Endothelial cell of umbilical vein (primary cell): ENCODE data around the gene LRCH1. TPM values are rescaled to one million over a fixed set of nuclear protein-coding genes. Genes with fewer than 3 reads are reported as not detected.

Source experiments
- BruUV-seq: library from RNA; stranded (reverse); fragments of 400-500 nt; replicated peaks from 2 replicates; lab custom pipeline; 2021; lab: Mats Ljungman, UMichigan
- CTCF ChIA-PET: fragments of 300-600, 350-600 bp; sonication (Branson Sonifier 250); formaldehyde crosslinking; loops from one replicate; lab custom pipeline; 2021; ENCODE audit warnings: antibody characterized with exemption, inconsistent platforms; lab: Charles Lee
- POLR2A ChIA-PET: fragments of 300-600, 350-600 bp; sonication (Branson Sonifier 250); formaldehyde crosslinking; loops from one replicate; lab custom pipeline; 2021; ENCODE audit warnings: antibody characterized with exemption, inconsistent platforms; lab: Charles Lee
- DNase-seq: peaks from one replicate; pipeline ENCODE4 v3.0.0-alpha.2; 2011; ENCODE audit warnings: low read depth, low spot score
- FAIRE-seq: peaks from 2 replicates; lab custom pipeline; 2011; peaks lifted over from hg19 to GRCh38; lab: Jason Lieb, UNC
- H2AFZ ChIP-seq: 2 replicates; pipeline ENCODE4 v1.6.0; 2012; ENCODE audit warnings: low read depth, low read length, control low read depth, inconsistent platforms
- H3K27ac ChIP-seq: 2 replicates; pipeline ENCODE4 v1.5.1; 2011; ENCODE audit warnings: low read depth, mild to moderate bottlenecking, control low read depth, low read length, moderate library complexity; ENCODE audit not compliant: insufficient read depth
- H3K27me3 ChIP-seq, 2 experiments: 2 replicates each; pipeline versions ENCODE4 v1.6.0 to v1.6.1; 2011; ENCODE audit warnings: low read length in 2 of 2, mixed read lengths in 1 of 2; ENCODE audit not compliant: control insufficient read depth in 2 of 2, insufficient read depth in 2 of 2
- H3K36me3 ChIP-seq, 2 experiments: 2 replicates in 1 of 2; 3 replicates in 1 of 2; pipeline ENCODE4 v1.5.1; 2011; ENCODE audit warnings: low read length in 2 of 2, mild to moderate bottlenecking in 1 of 2, moderate library complexity in 1 of 2; ENCODE audit not compliant: control insufficient read depth in 2 of 2, insufficient read depth in 2 of 2; ENCODE audit errors: extremely low read depth in 1 of 2
- H3K4me1 ChIP-seq: 3 replicates; pipeline ENCODE4 v1.5.1; 2011; ENCODE audit warnings: mild to moderate bottlenecking, low read length; ENCODE audit not compliant: control insufficient read depth, insufficient read depth; ENCODE audit errors: extremely low read depth
- H3K4me2 ChIP-seq: 2 replicates; pipeline ENCODE4 v1.6.1; 2011; ENCODE audit warnings: low read length, control low read depth, mixed read lengths; ENCODE audit not compliant: insufficient read depth
- H3K4me3 ChIP-seq, 3 experiments: fragments of 200-600 bp in 1 of 3; sonication (generic), shearing (Covaris generic) in 1 of 3; replicated peaks in 1 of 3; 2 replicates each; pipeline ENCODE4 v1.5.1; 2011 to 2016; ENCODE audit warnings: control low read depth in 3 of 3, low read length in 3 of 3, mild to moderate bottlenecking in 2 of 3, inconsistent platforms in 1 of 3, low read depth in 1 of 3, moderate library complexity in 1 of 3; ENCODE audit not compliant: insufficient read depth in 1 of 3
- H3K79me2 ChIP-seq: 2 replicates; pipeline ENCODE4 v1.6.0; 2012; ENCODE audit warnings: low read length, inconsistent platforms; ENCODE audit not compliant: control insufficient read depth, insufficient read depth
- H3K9ac ChIP-seq: replicated peaks from 2 replicates; pipeline ENCODE3; 2011; ENCODE audit warnings: low read length, control low read depth; ENCODE audit not compliant: insufficient read depth; ENCODE audit errors: extremely low read depth
- H3K9me1 ChIP-seq: replicated peaks from 3 replicates; pipeline ENCODE4 v1.6.0; 2011; ENCODE audit warnings: mild to moderate bottlenecking, low read length; ENCODE audit not compliant: control insufficient read depth, insufficient read depth; ENCODE audit errors: extremely low read depth
- H3K9me3 ChIP-seq: replicated peaks from 2 replicates; pipeline ENCODE4 v1.5.1; 2012; ENCODE audit warnings: low read length, inconsistent platforms; ENCODE audit not compliant: control insufficient read depth, insufficient read depth
- H4K20me1 ChIP-seq: replicated peaks from 2 replicates; pipeline ENCODE3; 2011; ENCODE audit warnings: mild to moderate bottlenecking, low read length; ENCODE audit not compliant: control insufficient read depth, insufficient read depth; ENCODE audit errors: extremely low read depth
- EZH2 ChIP-seq: IDR thresholded peaks from 2 replicates; pipeline ENCODE4 v1.6.1; 2012; ENCODE audit warnings: borderline replicate concordance, low read depth, mild to moderate bottlenecking, moderate library complexity, low read length, inconsistent platforms; ENCODE audit not compliant: severe bottlenecking
- FOS ChIP-seq: IDR thresholded peaks from 2 replicates; pipeline ENCODE4 v1.6.1; 2011; ENCODE audit warnings: mild to moderate bottlenecking, low read length, moderate library complexity, borderline replicate concordance; ENCODE audit not compliant: insufficient read depth
- GATA2 ChIP-seq: IDR thresholded peaks from 2 replicates; pipeline ENCODE4 v1.7.0; 2011; ENCODE audit warnings: low read depth, mild to moderate bottlenecking, moderate library complexity, mixed read lengths, low read length; ENCODE audit not compliant: insufficient read length, insufficient read depth
- JUN ChIP-seq: IDR thresholded peaks from 2 replicates; pipeline ENCODE4 v1.6.1; 2011; ENCODE audit warnings: borderline replicate concordance, low read depth; ENCODE audit not compliant: insufficient read length, insufficient read depth
- MYC ChIP-seq: IDR thresholded peaks from one replicate; pipeline ENCODE4 v1.6.1; 2011; ENCODE audit warnings: mild to moderate bottlenecking, low read depth, low read length
- POLR2A ChIP-seq: IDR thresholded peaks from 2 replicates; pipeline ENCODE4 v1.6.1; 2012; ENCODE audit warnings: low read depth, mild to moderate bottlenecking, control low read depth, low read length
- POLR2AphosphoS5 ChIP-seq: IDR thresholded peaks from 2 replicates; pipeline ENCODE4 v1.6.1; 2012; ENCODE audit warnings: low read depth, mild to moderate bottlenecking, control low read depth, low read length, moderate library complexity; ENCODE audit not compliant: insufficient read depth
- dilution Hi-C: fragments of 300-500 bp; cut with MboI; formaldehyde crosslinking; loops from one replicate; pipeline ENCODE4 v1.15.0; 2019; ENCODE audit warnings: low sequenced_read_pairs; ENCODE audit not compliant: extremely low pct_ligation_motif_present
- intact Hi-C: fragments of 100-400 bp; cut with micrococcal nuclease; formaldehyde crosslinking; loops from one replicate; pipeline ENCODE4 v1.10.0; 2022
- polyA plus RNA-seq, 4 experiments: library from polyadenylated mRNA; depleted of rRNA in 3 of 4; stranded (reverse) in 3 of 4; unstranded in 1 of 4; fragments of >200 nt; gene quantifications; 2 replicates each; pipeline versions ENCODE4 v1.2.1 to v1.2.3, GENCODE V29; 2011 to 2012; ENCODE audit warnings: missing spikeins in 1 of 4
- total RNA-seq: library from RNA; stranded (reverse); gene quantifications from 2 replicates; pipeline ENCODE4 v1.2.3, GENCODE V29; 2021
- TF ChIP-seq, protein P1 (sequence below), 2 donors: IDR thresholded peaks; 1 replicate in 1 of 2; 2 replicates in 1 of 2; pipeline ENCODE4 v1.5.1; 2011; ENCODE audit warnings: low read length in 2 of 2, mild to moderate bottlenecking in 2 of 2, moderate library complexity in 2 of 2, control low read depth in 1 of 2, inconsistent platforms in 1 of 2, low read depth in 1 of 2; ENCODE audit not compliant: insufficient read depth in 1 of 2; ENCODE audit errors: extremely low read depth in 1 of 2
- TF ChIP-seq, protein P2 (sequence below): IDR thresholded peaks from 2 replicates; pipeline ENCODE4 v1.6.1; 2011; ENCODE audit not compliant: insufficient read depth, insufficient read length

Gene LRCH1
- total and polyA plus RNA-seq, 2 donors (not counting 3 experiments of a cell fraction or from before 2014, with no cell fraction given), result 5.4 to 16.5 TPM

DNA sequence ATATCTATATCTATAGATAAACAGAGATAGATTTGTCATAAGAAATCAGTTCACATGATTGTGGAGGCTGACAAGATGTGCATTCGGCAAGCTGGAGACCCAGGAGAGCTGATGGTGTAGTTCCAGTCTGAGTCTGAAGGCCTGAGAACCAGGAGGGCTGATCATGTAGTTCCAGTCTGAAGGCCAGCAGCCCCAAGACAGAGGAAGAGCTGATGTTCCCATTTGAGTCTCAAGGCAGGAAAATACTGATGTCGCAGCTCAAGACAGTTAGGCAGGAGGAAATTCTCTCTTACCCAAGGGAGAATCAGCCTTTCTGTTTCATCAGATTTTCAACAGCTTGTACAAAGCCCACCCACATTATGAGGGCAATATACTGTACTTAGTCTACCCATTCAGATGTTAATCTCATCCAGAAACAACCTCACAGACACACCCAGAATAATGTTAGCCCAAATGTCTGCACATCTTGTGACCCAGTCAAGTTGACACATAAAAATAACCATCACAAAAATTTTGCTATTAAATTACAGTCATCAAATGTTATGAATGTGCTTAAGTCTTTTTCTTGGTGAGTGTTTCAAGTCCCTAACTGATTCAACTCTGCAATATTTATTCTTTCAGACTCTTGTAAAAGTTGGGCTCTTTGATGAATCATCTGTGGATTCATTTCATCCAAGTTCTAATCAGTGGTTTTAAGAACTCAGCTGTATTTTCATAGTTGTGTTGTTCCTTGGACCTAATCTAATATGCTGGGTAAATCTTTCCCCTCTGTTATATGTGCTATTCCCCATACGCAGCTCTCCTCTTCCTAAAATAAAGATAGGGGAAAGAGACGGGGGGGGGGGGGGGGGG is 22.7 kb upstream of the LRCH1 start:
- H3K9ac ChIP-seq, result no peak overlapping the region
- no peaks in the 10 kb centered on the region for H3K36me3 ChIP-seq
- H3K4me3 ChIP-seq, result no peak overlapping the region
- peaks cover 16 to 40% of the 10 kb centered on the region in 2 experiments for H3K27me3 ChIP-seq
- intact Hi-C loops, result no loop called here
- DNase-seq (no peak), FAIRE-seq (no peak)
- H2AFZ ChIP-seq, result no peak overlapping the region
- ChIA-PET CTCF (interaction anchor here (0.8 to 1.3 kb wide), 4 partner anchors 8 to 39 kb away, joined by 3 to 4 read pairs (median 3); no protein-coding TSS in a partner anchor), POLR2A (no interaction called here)
- no peaks in the 10 kb centered on the region for H4K20me1 ChIP-seq
- no peaks in the 10 kb centered on the region for H3K79me2 ChIP-seq
- H3K27ac ChIP-seq, result no peak overlapping the region
- H3K4me2 ChIP-seq, result no peak overlapping the region
- TF ChIP-seq FOS (no peak), JUN (no peak), POLR2A (no peak), MYC (no peak), GATA2 (no peak), POLR2AphosphoS5 (no peak), EZH2 (no peak)
- TF ChIP-seq, protein P1, sequence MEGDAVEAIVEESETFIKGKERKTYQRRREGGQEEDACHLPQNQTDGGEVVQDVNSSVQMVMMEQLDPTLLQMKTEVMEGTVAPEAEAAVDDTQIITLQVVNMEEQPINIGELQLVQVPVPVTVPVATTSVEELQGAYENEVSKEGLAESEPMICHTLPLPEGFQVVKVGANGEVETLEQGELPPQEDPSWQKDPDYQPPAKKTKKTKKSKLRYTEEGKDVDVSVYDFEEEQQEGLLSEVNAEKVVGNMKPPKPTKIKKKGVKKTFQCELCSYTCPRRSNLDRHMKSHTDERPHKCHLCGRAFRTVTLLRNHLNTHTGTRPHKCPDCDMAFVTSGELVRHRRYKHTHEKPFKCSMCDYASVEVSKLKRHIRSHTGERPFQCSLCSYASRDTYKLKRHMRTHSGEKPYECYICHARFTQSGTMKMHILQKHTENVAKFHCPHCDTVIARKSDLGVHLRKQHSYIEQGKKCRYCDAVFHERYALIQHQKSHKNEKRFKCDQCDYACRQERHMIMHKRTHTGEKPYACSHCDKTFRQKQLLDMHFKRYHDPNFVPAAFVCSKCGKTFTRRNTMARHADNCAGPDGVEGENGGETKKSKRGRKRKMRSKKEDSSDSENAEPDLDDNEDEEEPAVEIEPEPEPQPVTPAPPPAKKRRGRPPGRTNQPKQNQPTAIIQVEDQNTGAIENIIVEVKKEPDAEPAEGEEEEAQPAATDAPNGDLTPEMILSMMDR (IDR thresholded peaks at IDR 0.05; ENCODE audit: extremely low read depth in 1 of 2, insufficient read depth in 1 of 2, low read depth in 1 of 2, low read length in 2 of 2), result no peak
- TF ChIP-seq, protein P2, sequence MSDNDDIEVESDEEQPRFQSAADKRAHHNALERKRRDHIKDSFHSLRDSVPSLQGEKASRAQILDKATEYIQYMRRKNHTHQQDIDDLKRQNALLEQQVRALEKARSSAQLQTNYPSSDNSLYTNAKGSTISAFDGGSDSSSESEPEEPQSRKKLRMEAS, result no peak
- H3K4me1 ChIP-seq, result no peaks in the 10 kb centered on the region
- H3K9me3 ChIP-seq, result no peaks in the 10 kb centered on the region
- H3K9me1 ChIP-seq, result no peaks in the 10 kb centered on the region
- BruUV-seq, result no TSS peak
- dilution Hi-C loops, result no loop called here
